HCT116 (cell line): ENCODE results near the gene RAB24. TPM values are rescaled to one million over a fixed set of nuclear protein-coding genes. Genes with fewer than 3 reads are reported as not detected.

Source experiments
- ATAC-seq: fragments of 200-7000 bp; cut with Tn5 transposase; 2 replicates; pipeline ENCODE4 v1.9.1; 2020; ENCODE audit warnings: mild to moderate bottlenecking, moderate library complexity
- BruUV-seq: library from RNA; stranded (reverse); fragments of 400-500 nt; replicated peaks from 2 replicates; lab custom pipeline; 2021; lab: Mats Ljungman, UMichigan
- CTCF ChIA-PET: fragments of 300-600 bp; sonication (Branson Sonifier 250); formaldehyde crosslinking; loops from one replicate; lab custom pipeline; 2021; ENCODE audit warnings: antibody characterized with exemption; lab: Charles Lee
- POLR2A ChIA-PET: fragments of 300-600, 350-600 bp; sonication (Branson Sonifier 250); formaldehyde crosslinking; loops from one replicate; lab custom pipeline; 2021; ENCODE audit warnings: antibody characterized with exemption; lab: Charles Lee
- RAD21 ChIA-PET, 2 experiments: fragments of 300-600 bp; sonication (Branson Sonifier 250); formaldehyde crosslinking; loops; one replicate each; lab custom pipeline; 2023; ENCODE audit warnings: low total read pairs in 2 of 2; ENCODE audit not compliant: uncharacterized antibody in 2 of 2, unreplicated experiment in 2 of 2, low non-redundant PET in 1 of 2; lab: Charles Lee
- DNase-seq: peaks from one replicate; pipeline ENCODE4 v3.0.0-alpha.2; 2010; ENCODE audit warnings: low read depth, low spot score
- H2AFZ ChIP-seq: fragments of 200-600 bp; shearing (Covaris generic), sonication (generic); 2 replicates; pipeline ENCODE4 v1.6.1; 2017; ENCODE audit warnings: low read depth, mixed run types, mixed read lengths, antibody characterized with exemption, low read length; ENCODE audit not compliant: poor library complexity, severe bottlenecking
- H3K27ac ChIP-seq: 2 replicates; pipeline ENCODE4 v1.5.1; 2012; ENCODE audit warnings: low read depth, low read length
- H3K27me3 ChIP-seq: fragments of 200-600 bp; sonication (generic); 2 replicates; pipeline ENCODE4 v1.6.1; 2016; ENCODE audit warnings: mixed run types, low read length, mixed read lengths; ENCODE audit not compliant: insufficient read depth
- H3K36me3 ChIP-seq, 2 experiments: fragments of 200-500 bp in 1 of 2; fragments of 200-600 bp in 1 of 2; sonication (Bioruptor generic) in 1 of 2; sonication (generic) in 1 of 2; 2 replicates each; pipeline versions ENCODE4 v1.5.1 to v1.6.1; 2014 to 2016; ENCODE audit warnings: low read length in 2 of 2, inconsistent platforms in 1 of 2, mixed read lengths in 1 of 2, mixed run types in 1 of 2; ENCODE audit not compliant: insufficient read depth in 2 of 2, control insufficient read depth in 1 of 2
- H3K4me1 ChIP-seq, 2 experiments: fragments of 200-600 bp in 1 of 2; sonication (generic) in 1 of 2; 2 replicates each; pipeline versions ENCODE4 v1.5.1 to v1.6.1; 2012 to 2017; ENCODE audit warnings: low read length in 2 of 2, inconsistent platforms in 1 of 2, mild to moderate bottlenecking in 1 of 2, mixed read lengths in 1 of 2, mixed run types in 1 of 2, moderate library complexity in 1 of 2; ENCODE audit not compliant: insufficient read depth in 2 of 2, control insufficient read depth in 1 of 2
- H3K4me2 ChIP-seq: fragments of 200-600 bp; sonication (generic); 2 replicates; pipeline ENCODE4 v1.6.1; 2017; ENCODE audit warnings: mixed run types, low read length, mixed read lengths
- H3K4me3 ChIP-seq, 2 experiments: fragments of 200-600 bp in 1 of 2; sonication (generic) in 1 of 2; replicated peaks in 1 of 2; 2 replicates each; pipeline ENCODE4 v1.5.1; 2011 to 2016; ENCODE audit warnings: low read length in 2 of 2, control low read depth in 1 of 2, low read depth in 1 of 2, mild to moderate bottlenecking in 1 of 2, mixed read lengths in 1 of 2, mixed run types in 1 of 2
- H3K79me2 ChIP-seq: fragments of 200-600 bp; sonication (generic); 2 replicates; pipeline ENCODE4 v1.6.1; 2017; ENCODE audit warnings: mild to moderate bottlenecking, mixed run types, low read length, moderate library complexity, mixed read lengths; ENCODE audit not compliant: insufficient read depth
- H3K9ac ChIP-seq: fragments of 200-600 bp; sonication (generic); 2 replicates; pipeline ENCODE4 v1.6.1; 2016; ENCODE audit warnings: low read length, mixed read lengths
- H3K9me2 ChIP-seq: fragments of 200-600 bp; sonication (generic), shearing (Covaris generic); 2 replicates; pipeline ENCODE4 v1.6.1; 2017; ENCODE audit warnings: mixed run types, mild to moderate bottlenecking, moderate library complexity; ENCODE audit not compliant: insufficient read depth
- H3K9me3 ChIP-seq, 2 experiments: fragments of 200-500 bp in 1 of 2; fragments of 200-600 bp in 1 of 2; sonication (Bioruptor generic) in 1 of 2; sonication (generic) in 1 of 2; 2 replicates each; pipeline ENCODE4 v1.6.1; 2014 to 2017; ENCODE audit warnings: low read length in 2 of 2, mixed read lengths in 2 of 2, inconsistent platforms in 1 of 2, low read depth in 1 of 2, mild to moderate bottlenecking in 1 of 2, mixed run types in 1 of 2, moderate library complexity in 1 of 2; ENCODE audit not compliant: control insufficient read depth in 1 of 2, insufficient read depth in 1 of 2
- H4K20me1 ChIP-seq: fragments of 200-600 bp; sonication (generic), shearing (Covaris generic); 2 replicates; pipeline ENCODE4 v1.6.1; 2017; ENCODE audit warnings: mixed run types, mild to moderate bottlenecking, moderate library complexity; ENCODE audit not compliant: insufficient read depth
- CBX3 ChIP-seq: IDR thresholded peaks from 2 replicates; pipeline ENCODE4 v1.6.1; 2012; ENCODE audit warnings: low read depth
- EGR1 ChIP-seq: IDR thresholded peaks from 2 replicates; pipeline ENCODE4 v1.6.1; 2012; ENCODE audit warnings: low read depth
- ELF1 ChIP-seq: IDR thresholded peaks from 2 replicates; pipeline ENCODE4 v1.6.1; 2012; ENCODE audit warnings: low read depth, borderline replicate concordance
- EZH2 ChIP-seq: fragments of 200-600 bp; sonication (generic); IDR thresholded peaks from 2 replicates; pipeline ENCODE4 v1.6.1; 2017; ENCODE audit warnings: antibody characterized with exemption, mixed run types
- RAD21 ChIP-seq: IDR thresholded peaks from 2 replicates; pipeline ENCODE4 v1.6.1; 2012; ENCODE audit warnings: low read depth, mild to moderate bottlenecking
- SIN3A ChIP-seq: IDR thresholded peaks from 2 replicates; pipeline ENCODE4 v1.6.1; 2012; ENCODE audit warnings: low read depth
- YY1 ChIP-seq: IDR thresholded peaks from 2 replicates; pipeline ENCODE4 v1.6.1; 2011; ENCODE audit warnings: low read length, low read depth, moderate library complexity, mild to moderate bottlenecking; ENCODE audit not compliant: insufficient replicate concordance; ENCODE audit errors: extremely low read depth
- ZFX ChIP-seq: fragments of 450-650 bp; IDR thresholded peaks from 2 replicates; pipeline ENCODE4 v1.6.1; 2017
- ZNF274 ChIP-seq: fragments of 200-500 bp; sonication (Bioruptor generic); IDR thresholded peaks from 2 replicates; pipeline ENCODE4 v1.6.1; 2014; ENCODE audit warnings: mild to moderate bottlenecking, low read depth, low read length, inconsistent platforms
- intact Hi-C: fragments of 100-400 bp; cut with micrococcal nuclease; formaldehyde crosslinking; loops from 2 replicates; pipeline ENCODE4 v1.10.0; 2022
- total RNA-seq: library from RNA; stranded (reverse); gene quantifications from one replicate; pipeline ENCODE4 v1.2.1, GENCODE V29; 2021; ENCODE audit not compliant: unreplicated experiment
- TF ChIP-seq, protein P1 (sequence below): IDR thresholded peaks from 2 replicates; pipeline ENCODE4 v1.6.1; 2012; ENCODE audit warnings: low read depth
- TF ChIP-seq, protein P2 (sequence below): IDR thresholded peaks from 2 replicates; pipeline ENCODE4 v1.6.1; 2012
- TF ChIP-seq, protein P3 (sequence below), 3 experiments: fragments of 200-600 bp in 1 of 3; sonication (generic) in 1 of 3; IDR thresholded peaks in 2 of 3; conservative IDR thresholded peaks in 1 of 3; 2 replicates each; pipeline ENCODE4 v1.5.1; 2012 to 2017; ENCODE audit warnings: low read depth in 2 of 3, low read length in 2 of 3, antibody characterized with exemption in 1 of 3, borderline replicate concordance in 1 of 3, control low read depth in 1 of 3, mild to moderate bottlenecking in 1 of 3, mixed read lengths in 1 of 3, mixed run types in 1 of 3, moderate library complexity in 1 of 3; ENCODE audit not compliant: insufficient read depth in 1 of 3
- TF ChIP-seq, protein P4 (sequence below): IDR thresholded peaks from 2 replicates; pipeline ENCODE4 v1.6.1; 2011; ENCODE audit warnings: mild to moderate bottlenecking, low read length, moderate library complexity; ENCODE audit not compliant: insufficient replicate concordance; ENCODE audit errors: extremely low read depth

Gene RAB24
- total RNA-seq, 1 experiment from 2014 or later, result 13.5 TPM

DNA sequence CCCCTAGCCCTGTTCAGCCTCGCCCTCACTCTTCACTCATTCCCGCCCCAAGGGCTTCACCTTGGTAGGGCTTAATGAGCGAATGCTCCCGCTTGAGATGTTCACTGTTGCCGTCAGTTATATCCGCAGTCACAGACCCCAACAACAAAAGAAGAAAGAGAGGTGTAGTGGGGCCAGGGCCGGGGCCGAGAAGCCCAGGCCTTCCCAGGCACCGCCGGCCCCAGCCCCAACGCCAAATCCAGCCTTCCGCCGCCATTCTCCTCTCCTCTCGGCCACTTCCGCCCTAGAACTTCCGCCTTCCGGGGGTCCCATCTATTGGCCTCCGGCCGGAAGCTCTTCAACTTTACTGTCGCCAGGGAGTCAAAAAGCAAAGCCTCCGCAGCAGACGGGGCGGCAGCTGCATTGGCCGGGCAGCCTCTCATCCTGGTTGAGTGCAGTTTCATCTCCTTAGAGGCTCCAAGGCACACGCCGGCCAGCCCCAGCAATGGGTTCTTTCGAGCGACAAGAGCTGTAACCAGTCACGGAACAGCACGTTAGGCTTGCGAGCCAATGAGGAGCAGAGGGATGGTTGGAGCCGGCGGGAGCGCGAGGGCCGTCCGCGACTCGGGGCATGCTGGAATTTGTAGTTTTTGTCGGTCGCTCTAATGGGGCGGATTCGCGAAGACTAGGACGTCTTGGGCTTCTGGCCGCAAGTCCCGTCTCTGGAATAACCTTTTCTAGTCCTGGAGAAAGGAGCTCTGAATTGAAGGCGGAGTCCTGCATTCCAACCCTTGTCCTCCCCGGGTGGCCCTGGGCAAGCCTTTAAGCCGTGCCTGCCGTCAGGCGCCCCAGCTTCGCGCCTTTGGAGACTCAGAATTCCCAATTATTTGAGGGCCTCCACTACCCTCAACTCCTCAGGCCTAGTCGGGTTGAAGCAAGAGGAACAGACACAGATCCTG lies 48.1 kb upstream of the RAB24 start, which contains the start of gene LMAN2 (continued):
- TF ChIP-seq, protein P1, sequence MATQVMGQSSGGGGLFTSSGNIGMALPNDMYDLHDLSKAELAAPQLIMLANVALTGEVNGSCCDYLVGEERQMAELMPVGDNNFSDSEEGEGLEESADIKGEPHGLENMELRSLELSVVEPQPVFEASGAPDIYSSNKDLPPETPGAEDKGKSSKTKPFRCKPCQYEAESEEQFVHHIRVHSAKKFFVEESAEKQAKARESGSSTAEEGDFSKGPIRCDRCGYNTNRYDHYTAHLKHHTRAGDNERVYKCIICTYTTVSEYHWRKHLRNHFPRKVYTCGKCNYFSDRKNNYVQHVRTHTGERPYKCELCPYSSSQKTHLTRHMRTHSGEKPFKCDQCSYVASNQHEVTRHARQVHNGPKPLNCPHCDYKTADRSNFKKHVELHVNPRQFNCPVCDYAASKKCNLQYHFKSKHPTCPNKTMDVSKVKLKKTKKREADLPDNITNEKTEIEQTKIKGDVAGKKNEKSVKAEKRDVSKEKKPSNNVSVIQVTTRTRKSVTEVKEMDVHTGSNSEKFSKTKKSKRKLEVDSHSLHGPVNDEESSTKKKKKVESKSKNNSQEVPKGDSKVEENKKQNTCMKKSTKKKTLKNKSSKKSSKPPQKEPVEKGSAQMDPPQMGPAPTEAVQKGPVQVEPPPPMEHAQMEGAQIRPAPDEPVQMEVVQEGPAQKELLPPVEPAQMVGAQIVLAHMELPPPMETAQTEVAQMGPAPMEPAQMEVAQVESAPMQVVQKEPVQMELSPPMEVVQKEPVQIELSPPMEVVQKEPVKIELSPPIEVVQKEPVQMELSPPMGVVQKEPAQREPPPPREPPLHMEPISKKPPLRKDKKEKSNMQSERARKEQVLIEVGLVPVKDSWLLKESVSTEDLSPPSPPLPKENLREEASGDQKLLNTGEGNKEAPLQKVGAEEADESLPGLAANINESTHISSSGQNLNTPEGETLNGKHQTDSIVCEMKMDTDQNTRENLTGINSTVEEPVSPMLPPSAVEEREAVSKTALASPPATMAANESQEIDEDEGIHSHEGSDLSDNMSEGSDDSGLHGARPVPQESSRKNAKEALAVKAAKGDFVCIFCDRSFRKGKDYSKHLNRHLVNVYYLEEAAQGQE, result no peak
- TF ChIP-seq CBX3, result no peak

DNA sequence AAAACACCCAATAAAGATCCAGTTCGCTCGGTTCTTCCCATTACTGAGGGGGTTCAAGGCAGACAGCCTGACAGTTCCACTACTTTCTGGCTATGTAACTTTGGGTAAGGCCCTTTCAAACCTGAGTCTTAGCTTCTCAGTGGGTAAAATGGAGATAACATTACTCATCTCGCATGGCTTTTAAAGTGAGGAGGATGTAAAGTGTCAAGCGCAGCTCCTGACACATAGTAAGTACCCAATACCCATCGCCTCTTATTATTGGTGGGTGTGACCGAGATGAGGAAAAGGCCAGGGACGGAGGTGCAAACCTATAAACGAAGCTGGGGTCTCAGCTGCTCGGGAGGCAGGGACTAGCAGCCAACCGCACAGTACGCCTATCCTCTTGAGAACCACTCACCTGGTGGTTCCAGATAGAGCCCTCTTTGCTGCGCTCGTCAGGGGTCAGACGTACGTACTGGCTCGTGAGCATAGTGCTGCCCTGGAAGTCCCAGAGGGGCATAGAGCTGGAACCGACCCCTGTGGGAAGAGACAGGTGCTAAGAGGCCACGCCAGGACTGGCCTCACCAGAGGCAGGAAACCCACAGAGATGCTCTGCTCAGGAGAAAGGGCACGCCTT lies 47.4 kb upstream of the RAB24 start:
- H3K4me2 ChIP-seq, result peak overlapping the region; percentile 91
- peaks cover 0 to 4% of the 10 kb centered on the region in 2 experiments; a peak in 1 of 4 replicates for H3K9me3 ChIP-seq
- RAD21 ChIA-PET, result no interaction called here
- H2AFZ ChIP-seq, result no peak overlapping the region
- H3K27me3 ChIP-seq, result no peaks in the 10 kb centered on the region
- TSS peak; percentile 44 for BruUV-seq
- POLR2A ChIA-PET, result interaction anchor here (1.2 to 2.8 kb wide), 4 partner anchors 9 to 104 kb away, joined by 3 to 9 read pairs (median 5); no protein-coding TSS in a partner anchor
- ATAC-seq (no peak; the same call in 1 of the 2 replicates), DNase-seq (no peak)
- CTCF ChIA-PET, result interaction anchor here (1.2 to 2.3 kb wide), 5 partner anchors 16 to 104 kb away, joined by 3 to 9 read pairs (median 7); no protein-coding TSS in a partner anchor
- no peaks in the 10 kb centered on the region for H3K9me2 ChIP-seq
- peak overlapping the region; percentile 92 for H3K9ac ChIP-seq
- peaks cover 14 to 16% of the 10 kb centered on the region in 2 experiments for H3K4me1 ChIP-seq
- H3K79me2 ChIP-seq, result peaks cover 56% of the 10 kb centered on the region
- peak overlapping the region; percentile 77 for H3K27ac ChIP-seq
- intact Hi-C loops, result no loop called here
- H4K20me1 ChIP-seq, result no peaks in the 10 kb centered on the region
- H3K36me3 ChIP-seq, result peaks cover 7 to 8% of the 10 kb centered on the region in 2 experiments; a peak in 3 of 4 replicates
- peak overlapping the region; percentile 98 to 100 for H3K4me3 ChIP-seq
- TF ChIP-seq EZH2 (no peak), YY1 (no peak), ELF1 (no peak), RAD21 (no peak), EGR1 (no peak), SIN3A (no peak), ZNF274 (no peak), ZFX (no peak)
- TF ChIP-seq, protein P2, sequence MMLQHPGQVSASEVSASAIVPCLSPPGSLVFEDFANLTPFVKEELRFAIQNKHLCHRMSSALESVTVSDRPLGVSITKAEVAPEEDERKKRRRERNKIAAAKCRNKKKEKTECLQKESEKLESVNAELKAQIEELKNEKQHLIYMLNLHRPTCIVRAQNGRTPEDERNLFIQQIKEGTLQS, result no peak
- TF ChIP-seq, protein P3, sequence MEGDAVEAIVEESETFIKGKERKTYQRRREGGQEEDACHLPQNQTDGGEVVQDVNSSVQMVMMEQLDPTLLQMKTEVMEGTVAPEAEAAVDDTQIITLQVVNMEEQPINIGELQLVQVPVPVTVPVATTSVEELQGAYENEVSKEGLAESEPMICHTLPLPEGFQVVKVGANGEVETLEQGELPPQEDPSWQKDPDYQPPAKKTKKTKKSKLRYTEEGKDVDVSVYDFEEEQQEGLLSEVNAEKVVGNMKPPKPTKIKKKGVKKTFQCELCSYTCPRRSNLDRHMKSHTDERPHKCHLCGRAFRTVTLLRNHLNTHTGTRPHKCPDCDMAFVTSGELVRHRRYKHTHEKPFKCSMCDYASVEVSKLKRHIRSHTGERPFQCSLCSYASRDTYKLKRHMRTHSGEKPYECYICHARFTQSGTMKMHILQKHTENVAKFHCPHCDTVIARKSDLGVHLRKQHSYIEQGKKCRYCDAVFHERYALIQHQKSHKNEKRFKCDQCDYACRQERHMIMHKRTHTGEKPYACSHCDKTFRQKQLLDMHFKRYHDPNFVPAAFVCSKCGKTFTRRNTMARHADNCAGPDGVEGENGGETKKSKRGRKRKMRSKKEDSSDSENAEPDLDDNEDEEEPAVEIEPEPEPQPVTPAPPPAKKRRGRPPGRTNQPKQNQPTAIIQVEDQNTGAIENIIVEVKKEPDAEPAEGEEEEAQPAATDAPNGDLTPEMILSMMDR (IDR thresholded peaks at IDR 0.05 in 2 of 3, conservative IDR thresholded peaks at IDR 0.05 in 1 of 3; ENCODE audit: borderline replicate concordance in 1 of 3, insufficient read depth in 1 of 3, low read depth in 2 of 3, low read length in 2 of 3), result no peak
- TF ChIP-seq, protein P4, sequence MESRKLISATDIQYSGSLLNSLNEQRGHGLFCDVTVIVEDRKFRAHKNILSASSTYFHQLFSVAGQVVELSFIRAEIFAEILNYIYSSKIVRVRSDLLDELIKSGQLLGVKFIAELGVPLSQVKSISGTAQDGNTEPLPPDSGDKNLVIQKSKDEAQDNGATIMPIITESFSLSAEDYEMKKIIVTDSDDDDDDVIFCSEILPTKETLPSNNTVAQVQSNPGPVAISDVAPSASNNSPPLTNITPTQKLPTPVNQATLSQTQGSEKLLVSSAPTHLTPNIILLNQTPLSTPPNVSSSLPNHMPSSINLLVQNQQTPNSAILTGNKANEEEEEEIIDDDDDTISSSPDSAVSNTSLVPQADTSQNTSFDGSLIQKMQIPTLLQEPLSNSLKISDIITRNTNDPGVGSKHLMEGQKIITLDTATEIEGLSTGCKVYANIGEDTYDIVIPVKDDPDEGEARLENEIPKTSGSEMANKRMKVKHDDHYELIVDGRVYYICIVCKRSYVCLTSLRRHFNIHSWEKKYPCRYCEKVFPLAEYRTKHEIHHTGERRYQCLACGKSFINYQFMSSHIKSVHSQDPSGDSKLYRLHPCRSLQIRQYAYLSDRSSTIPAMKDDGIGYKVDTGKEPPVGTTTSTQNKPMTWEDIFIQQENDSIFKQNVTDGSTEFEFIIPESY, result no peak
